Measurements from ENCODE around the gene SEMA3C. TPM values are rescaled to one million over a fixed set of nuclear protein-coding genes. Genes with fewer than 3 reads are reported as not detected.

The SEMA3C gene
- total RNA-seq, 2 experiments from 2014 or later = not detected

DNA sequence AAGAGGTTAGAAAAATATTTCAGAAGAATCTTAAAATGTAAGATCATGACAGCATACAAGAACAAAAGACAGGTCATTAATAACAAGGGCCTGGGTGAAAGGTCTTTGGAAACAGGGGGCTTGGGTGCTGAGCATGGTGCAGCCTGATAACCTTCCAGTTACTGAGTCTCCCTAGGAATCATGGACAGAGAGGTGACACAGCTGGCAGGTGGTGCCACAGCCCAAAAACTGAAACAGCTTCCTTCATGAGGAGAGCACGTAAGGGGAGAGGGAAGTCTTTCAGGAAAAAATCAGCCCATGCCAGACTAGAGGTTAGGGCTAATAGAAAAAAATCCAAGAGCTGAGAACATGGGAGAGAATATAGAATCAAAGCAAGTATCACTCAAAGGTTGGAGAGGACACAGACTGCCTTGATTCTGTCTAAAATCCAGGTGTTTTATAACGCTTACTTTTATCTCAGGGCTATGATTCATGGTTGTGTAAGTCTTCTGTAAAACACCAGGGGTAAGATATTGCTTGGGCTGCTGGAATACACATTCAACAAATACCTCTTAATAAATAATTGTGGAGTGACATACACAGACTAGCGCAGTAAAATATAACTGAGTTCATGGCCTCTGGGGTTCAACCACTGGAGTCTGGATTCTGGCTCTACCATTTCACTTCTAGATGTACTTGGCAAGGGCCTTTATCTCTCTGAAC lies 88.1 kb downstream of the SEMA3C start:
- ChIA-PET POLR2A (no interaction called here), CTCF (no interaction called here)
- H3K27me3 Mint-ChIP-seq = no peaks in the 10 kb centered on the region

DNA sequence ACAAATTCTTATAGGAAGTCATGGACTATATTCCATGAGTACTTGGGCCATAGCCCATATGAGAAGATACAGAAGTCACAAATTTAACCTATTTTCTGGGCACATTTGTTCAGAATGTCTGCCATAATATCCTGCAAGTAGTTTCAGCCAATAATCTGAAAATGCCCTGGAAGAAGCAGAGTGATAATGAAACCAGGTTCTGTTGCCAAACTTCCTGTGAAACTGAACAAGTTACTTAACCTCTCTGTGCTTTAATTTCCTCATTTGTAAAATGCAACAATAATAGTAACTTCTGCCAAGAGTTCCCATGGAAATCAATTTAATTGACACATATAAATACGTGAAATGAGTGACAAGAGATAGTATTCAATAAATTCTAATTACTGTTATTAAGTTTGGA lies 88.8 kb downstream of the SEMA3C start:
- Mint-ChIP-seq H3K4me1 (peaks cover 1% of the 10 kb centered on the region), H3K27ac (no peak overlapping the region), H3K4me3 (no peak overlapping the region), H3K9me3 (no peaks in the 10 kb centered on the region), H3K27me3 (no peaks in the 10 kb centered on the region), H3K36me3 (ENCODE audit: low read depth) (no peaks in the 10 kb centered on the region)
- no peak for DNase-seq
- ChIA-PET CTCF (no interaction called here), POLR2A (interaction anchor here (0.5 kb wide), 1 partner anchor 852 kb away, joined by 3 read pairs; no protein-coding TSS in a partner anchor)

More for the DNA sequence above, 88.1 kb downstream of the SEMA3C start:
- H3K9me3 Mint-ChIP-seq = no peaks in the 10 kb centered on the region
- H3K36me3 Mint-ChIP-seq (ENCODE audit: low read depth) = no peaks in the 10 kb centered on the region
- H3K27ac Mint-ChIP-seq = no peak overlapping the region
- H3K4me3 Mint-ChIP-seq = no peak overlapping the region
- H3K4me1 Mint-ChIP-seq = peaks cover 1% of the 10 kb centered on the region
- no peak for DNase-seq

GRCh38 chr7:80829527-80829926 lies 89.3 kb downstream of the SEMA3C start:
- no peak for DNase-seq
- Mint-ChIP-seq H3K27ac (no peak overlapping the region), H3K36me3 (ENCODE audit: low read depth) (no peaks in the 10 kb centered on the region), H3K9me3 (no peaks in the 10 kb centered on the region), H3K27me3 (no peaks in the 10 kb centered on the region), H3K4me3 (no peak overlapping the region), H3K4me1 (peaks cover 1% of the 10 kb centered on the region)
- ChIA-PET CTCF (no interaction called here), POLR2A (no interaction called here)

GRCh38 chr7:80827239-80827633 lies 91.6 kb downstream of the SEMA3C start:
- Mint-ChIP-seq H3K9me3 (no peaks in the 10 kb centered on the region), H3K27ac (no peak overlapping the region), H3K27me3 (no peaks in the 10 kb centered on the region), H3K4me3 (no peak overlapping the region), H3K4me1 (peaks cover 1% of the 10 kb centered on the region), H3K36me3 (ENCODE audit: low read depth) (no peaks in the 10 kb centered on the region)
- ChIA-PET CTCF (no interaction called here), POLR2A (no interaction called here)
- DNase-seq = no peak

GRCh38 chr7:80826520-80827238 lies 92.2 kb downstream of the SEMA3C start:
- ChIA-PET CTCF (interaction anchor here (0.9 kb wide), 1 partner anchor 12 kb away, joined by 3 read pairs; no protein-coding TSS in a partner anchor), POLR2A (no interaction called here)
- Mint-ChIP-seq H3K4me1 (peaks cover 1% of the 10 kb centered on the region), H3K36me3 (ENCODE audit: low read depth) (no peaks in the 10 kb centered on the region), H3K4me3 (no peak overlapping the region), H3K9me3 (no peaks in the 10 kb centered on the region), H3K27me3 (no peaks in the 10 kb centered on the region), H3K27ac (no peak overlapping the region)
- no peak for DNase-seq

DNA sequence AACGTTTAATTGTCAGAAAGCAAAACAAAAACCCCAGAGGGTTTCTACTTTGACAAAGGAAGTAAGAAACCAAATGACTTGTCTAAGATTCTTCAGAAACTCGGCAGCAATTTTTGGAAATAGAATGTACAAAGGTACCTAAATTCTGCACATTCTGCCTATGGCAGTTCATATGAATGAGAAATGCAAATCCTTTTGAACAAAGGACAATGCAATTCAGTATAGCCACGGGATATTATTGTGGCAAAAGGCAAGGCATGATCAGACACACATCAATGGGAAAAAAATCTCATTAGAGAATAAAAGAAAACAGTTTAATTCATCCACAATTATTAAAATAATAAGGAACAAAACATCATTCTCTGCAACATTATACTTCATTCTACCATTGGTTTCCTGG lies 93.4 kb downstream of the SEMA3C start:
- H3K4me3 Mint-ChIP-seq = no peak overlapping the region
- H3K27me3 Mint-ChIP-seq = no peaks in the 10 kb centered on the region
- H3K36me3 Mint-ChIP-seq (ENCODE audit: low read depth) = no peaks in the 10 kb centered on the region
- ChIA-PET CTCF (no interaction called here), POLR2A (no interaction called here)
- no peak for DNase-seq
- H3K4me1 Mint-ChIP-seq = peaks cover 1% of the 10 kb centered on the region
- no peak overlapping the region for H3K27ac Mint-ChIP-seq
- H3K9me3 Mint-ChIP-seq = no peaks in the 10 kb centered on the region

- Mint-ChIP-seq H3K36me3 (ENCODE audit: low read depth) (no peaks in the 10 kb centered on the region), H3K4me3 (no peak overlapping the region), H3K27ac (no peak overlapping the region), H3K27me3 (no peaks in the 10 kb centered on the region), H3K4me1 (no peaks in the 10 kb centered on the region), H3K9me3 (no peaks in the 10 kb centered on the region)
- ChIA-PET CTCF (no interaction called here), POLR2A (no interaction called here)
- DNase-seq = no peak
Observed at GRCh38 chr7:80824253-80824652, 94.6 kb downstream of the SEMA3C start.

DNA sequence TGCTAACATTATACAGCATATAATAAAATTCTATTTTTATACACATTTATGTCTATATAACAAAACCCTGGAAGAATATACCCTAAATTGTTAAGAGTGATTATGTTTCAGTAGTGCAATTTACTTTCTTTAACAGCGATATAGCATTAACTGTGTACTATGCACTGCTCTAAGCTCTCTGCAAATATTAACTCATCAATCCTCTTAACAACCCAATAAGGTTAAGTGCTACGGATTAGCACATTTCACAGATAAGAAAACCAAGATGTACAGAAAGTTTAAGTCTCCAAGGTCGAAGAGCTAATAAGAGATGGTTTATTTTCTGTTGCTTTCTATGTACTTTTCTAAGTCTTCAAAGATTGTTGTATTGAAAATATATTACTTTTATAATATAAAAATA lies 95.8 kb downstream of the SEMA3C start:
- H3K4me1 Mint-ChIP-seq = no peaks in the 10 kb centered on the region
- no peak overlapping the region for H3K27ac Mint-ChIP-seq
- H3K36me3 Mint-ChIP-seq (ENCODE audit: low read depth) = no peaks in the 10 kb centered on the region
- H3K4me3 Mint-ChIP-seq = no peak overlapping the region
- DNase-seq = no peak
- no peaks in the 10 kb centered on the region for H3K9me3 Mint-ChIP-seq
- POLR2A ChIA-PET = no interaction called here
- no peaks in the 10 kb centered on the region for H3K27me3 Mint-ChIP-seq
- CTCF ChIA-PET = no interaction called here

- ChIA-PET POLR2A (no interaction called here), CTCF (no interaction called here)
- Mint-ChIP-seq H3K27ac (no peak overlapping the region), H3K4me1 (no peaks in the 10 kb centered on the region), H3K9me3 (no peaks in the 10 kb centered on the region), H3K27me3 (no peaks in the 10 kb centered on the region), H3K4me3 (no peak overlapping the region), H3K36me3 (ENCODE audit: low read depth) (no peaks in the 10 kb centered on the region)
- DNase-seq = no peak
Observed at GRCh38 chr7:80821771-80822319, 97.0 kb downstream of the SEMA3C start.

- Mint-ChIP-seq H3K4me3 (no peak overlapping the region), H3K36me3 (ENCODE audit: low read depth) (no peaks in the 10 kb centered on the region), H3K27ac (no peak overlapping the region), H3K4me1 (no peaks in the 10 kb centered on the region), H3K27me3 (no peaks in the 10 kb centered on the region), H3K9me3 (no peaks in the 10 kb centered on the region)
- ChIA-PET CTCF (no interaction called here), POLR2A (no interaction called here)
- DNase-seq = no peak
Observed at GRCh38 chr7:80819503-80819902, 99.3 kb downstream of the SEMA3C start.

DNA sequence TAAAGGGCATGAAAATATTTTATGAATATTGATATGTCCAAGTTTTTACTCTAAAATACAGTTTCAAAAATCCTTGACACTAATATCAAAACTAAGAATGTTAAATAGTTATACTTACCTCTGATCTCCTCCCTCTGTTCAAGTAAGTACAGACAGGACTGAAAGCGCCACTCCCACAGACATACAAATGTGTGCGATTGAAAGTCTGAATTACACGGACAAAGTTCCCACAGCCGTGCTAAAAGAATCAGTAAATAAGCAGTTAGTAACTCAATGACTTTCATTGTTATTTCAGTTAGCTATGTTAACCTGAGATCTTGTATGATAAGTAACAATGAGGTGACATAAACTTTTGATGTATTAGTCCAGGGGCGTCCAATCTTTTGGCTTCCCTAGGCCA lies 100.7 kb downstream of the SEMA3C start:
- ChIA-PET CTCF (no interaction called here), POLR2A (no interaction called here)
- no peak overlapping the region for H3K4me3 Mint-ChIP-seq
- no peaks in the 10 kb centered on the region for H3K4me1 Mint-ChIP-seq
- H3K9me3 Mint-ChIP-seq = no peaks in the 10 kb centered on the region
- H3K27ac Mint-ChIP-seq = no peak overlapping the region
- DNase-seq = no peak
- no peaks in the 10 kb centered on the region for H3K36me3 Mint-ChIP-seq (ENCODE audit: low read depth)
- no peaks in the 10 kb centered on the region for H3K27me3 Mint-ChIP-seq

DNA sequence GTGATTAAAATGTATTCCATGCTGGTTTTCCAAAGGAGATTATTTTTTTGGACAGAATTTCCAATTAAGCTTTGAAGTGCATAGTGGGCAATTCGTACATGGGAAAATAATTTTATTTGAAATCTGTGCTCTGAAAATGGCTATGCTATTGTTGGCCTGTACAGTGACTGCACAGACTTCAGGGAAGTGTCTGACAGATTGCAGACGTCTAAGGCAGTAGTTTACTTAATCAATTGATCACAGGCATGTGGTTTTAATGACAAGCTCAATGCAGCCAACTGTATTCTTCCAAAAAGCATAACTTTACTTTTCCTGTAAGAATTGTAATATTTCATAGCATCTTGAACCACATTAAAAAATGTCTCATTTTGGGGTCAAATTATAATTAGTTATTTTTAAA lies 102.0 kb downstream of the SEMA3C start:
- Mint-ChIP-seq H3K36me3 (ENCODE audit: low read depth) (no peaks in the 10 kb centered on the region), H3K27ac (no peak overlapping the region), H3K4me3 (no peak overlapping the region), H3K27me3 (no peaks in the 10 kb centered on the region), H3K4me1 (no peaks in the 10 kb centered on the region), H3K9me3 (no peaks in the 10 kb centered on the region)
- POLR2A ChIA-PET = no interaction called here
- DNase-seq = no peak
- CTCF ChIA-PET = no interaction called here

DNA sequence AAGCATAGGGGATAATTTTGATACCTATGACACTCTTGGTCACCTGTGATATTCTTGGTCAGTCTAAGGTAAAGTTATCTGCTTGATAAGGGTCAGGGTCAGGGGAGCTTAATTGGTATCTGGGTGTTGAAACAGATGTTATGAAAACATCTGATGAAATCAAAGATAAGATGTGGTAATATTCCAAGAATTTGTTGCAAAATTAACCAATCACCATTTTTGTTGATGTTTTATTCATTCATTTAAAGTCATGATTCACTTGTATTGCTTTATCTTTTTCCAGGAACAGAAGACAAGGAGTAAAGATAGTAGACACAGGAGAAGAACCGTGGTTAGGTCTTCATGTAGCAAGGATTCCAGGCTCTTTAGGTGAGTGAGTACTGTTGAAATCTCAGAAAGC lies 103.1 kb downstream of the SEMA3C start:
- Mint-ChIP-seq H3K4me1 (no peaks in the 10 kb centered on the region), H3K4me3 (no peak overlapping the region), H3K36me3 (ENCODE audit: low read depth) (no peaks in the 10 kb centered on the region), H3K27ac (no peak overlapping the region), H3K9me3 (no peaks in the 10 kb centered on the region), H3K27me3 (no peaks in the 10 kb centered on the region)
- ChIA-PET CTCF (no interaction called here), POLR2A (no interaction called here)
- DNase-seq = no peak

DNA sequence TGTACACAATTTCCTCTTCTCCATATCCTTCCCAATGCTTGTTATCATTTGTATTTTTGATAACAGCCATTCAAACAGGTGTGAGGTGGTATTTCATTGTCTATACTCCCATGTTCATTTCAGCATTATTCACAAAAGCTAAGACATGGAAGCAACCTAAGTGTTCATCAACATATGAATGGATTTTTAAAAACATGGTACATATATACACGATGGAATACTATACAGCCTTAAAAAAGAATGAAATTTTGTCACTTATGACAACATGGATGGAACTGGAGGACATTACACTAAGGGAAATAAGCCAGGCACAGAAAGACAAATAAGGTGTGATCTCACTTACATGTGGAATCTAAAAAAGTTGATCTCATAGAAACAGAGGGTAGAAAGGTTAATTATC lies 109.3 kb downstream of the SEMA3C start:
- Mint-ChIP-seq H3K9me3 (peaks cover 4% of the 10 kb centered on the region), H3K4me1 (no peaks in the 10 kb centered on the region), H3K36me3 (ENCODE audit: low read depth) (no peaks in the 10 kb centered on the region), H3K27ac (no peak overlapping the region), H3K27me3 (no peaks in the 10 kb centered on the region), H3K4me3 (no peak overlapping the region)
- DNase-seq = no peak
- ChIA-PET POLR2A (no interaction called here), CTCF (no interaction called here)

Measured in activated CD4-positive, alpha-beta T cell treated with anti-CD3 and anti-CD28 coated beads, Interleukin-2, amount 10 ng/mL, durations not matched to agents 7 days and 5 days (primary cell).